Motor neuron (in vitro differentiated cells): ENCODE data around the gene RBMXL2. TPM values are rescaled to one million over a fixed set of nuclear protein-coding genes. Genes with fewer than 3 reads are reported as not detected.

Experiments used
- ATAC-seq, 8 experiments: fragments of 200-7000 bp; cut with Tn5 transposase; replicated peaks in 6 of 8; 2 replicates each; pipeline ENCODE4 v1.8.0; 2021; ENCODE audit warnings: mild to moderate bottlenecking in 8 of 8, moderate library complexity in 8 of 8
- H3K27ac ChIP-seq, 2 donors: fragments of 250-450 bp; sonication (Bioruptor Pico); 2 replicates each; pipeline ENCODE4 v1.9.0; 2021; ENCODE audit warnings: antibody characterized with exemption in 2 of 2, mild to moderate bottlenecking in 2 of 2, moderate library complexity in 1 of 2
- H3K4me1 ChIP-seq, 2 donors: fragments of 250-450 bp; sonication (Bioruptor Pico); replicated peaks in 1 of 2; 2 replicates each; pipeline ENCODE4 v1.6.1; 2021; ENCODE audit warnings: antibody characterized with exemption in 2 of 2, mild to moderate bottlenecking in 2 of 2, moderate library complexity in 1 of 2
- H3K4me3 ChIP-seq, 5 donors: fragments of 250-450 bp; sonication (Bioruptor Pico); 2 replicates each; pipeline ENCODE4 v1.9.0; 2021; ENCODE audit warnings: antibody characterized with exemption in 5 of 5, mild to moderate bottlenecking in 5 of 5, moderate library complexity in 4 of 5
- WGBS, 10 experiments: fragments of 450-650 bp; shearing (Covaris generic); methylation state at CpG; one replicate each; pipeline ENCODE4 v1.0.0; 2022; 5-methylcytosine and 5-hydroxymethylcytosine counted together
- in situ Hi-C, 9 experiments: fragments of 400-800 bp; cut with MboI; loops; one replicate each; pipeline ENCODE4 v1.15.0; 2021; ENCODE audit warnings: low sequenced_read_pairs in 9 of 9, low pct_unique_long_range_greater_than_20kb in 2 of 9; ENCODE audit not compliant: unreplicated experiment in 9 of 9
- total RNA-seq, 8 experiments: library from RNA; unstranded; fragments of 300-600 nt; gene quantifications; 2 replicates each; pipeline versions ENCODE4 v1.2.3 to v1.2.4, GENCODE V29; 2022

The RBMXL2 gene
- total RNA-seq, 8 experiments from 2014 or later, result 0.05 to 0.38 (median 0.18) TPM; not detected in 5

DNA sequence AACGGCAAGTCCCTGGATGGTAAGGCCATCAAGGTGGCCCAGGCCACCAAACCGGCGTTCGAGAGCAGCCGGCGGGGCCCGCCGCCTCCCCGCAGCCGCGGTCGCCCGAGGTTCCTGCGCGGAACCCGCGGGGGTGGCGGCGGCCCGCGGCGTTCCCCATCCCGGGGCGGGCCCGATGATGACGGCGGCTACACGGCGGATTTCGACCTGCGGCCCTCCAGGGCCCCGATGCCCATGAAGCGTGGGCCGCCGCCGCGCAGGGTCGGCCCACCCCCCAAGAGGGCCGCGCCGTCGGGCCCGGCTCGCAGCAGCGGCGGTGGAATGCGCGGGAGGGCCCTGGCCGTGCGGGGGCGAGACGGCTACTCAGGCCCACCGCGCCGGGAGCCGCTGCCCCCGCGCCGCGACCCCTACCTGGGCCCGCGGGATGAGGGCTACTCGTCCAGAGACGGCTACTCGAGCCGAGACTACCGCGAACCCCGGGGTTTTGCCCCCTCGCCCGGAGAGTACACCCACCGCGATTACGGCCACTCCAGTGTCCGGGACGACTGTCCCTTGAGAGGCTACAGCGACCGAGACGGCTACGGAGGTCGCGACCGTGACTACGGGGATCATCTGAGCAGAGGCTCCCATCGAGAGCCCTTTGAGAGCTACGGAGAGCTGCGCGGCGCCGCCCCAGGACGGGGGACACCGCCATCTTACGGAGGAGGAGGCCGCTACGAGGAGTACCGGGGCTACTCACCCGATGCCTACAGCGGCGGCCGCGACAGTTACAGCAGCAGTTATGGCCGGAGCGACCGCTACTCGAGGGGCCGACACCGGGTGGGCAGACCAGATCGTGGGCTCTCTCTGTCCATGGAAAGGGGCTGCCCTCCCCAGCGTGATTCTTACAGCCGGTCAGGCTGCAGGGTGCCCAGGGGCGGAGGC, 792 bp downstream of the RBMXL2 start:
- Histone ChIP-seq H3K4me1 (no peaks in the 10 kb centered on the region), H3K4me3 (no peak overlapping the region), H3K27ac (no peak overlapping the region)
- in situ Hi-C loops, result loop anchor here in 3 of 9 experiments (25.0 kb wide), 2 partner anchors 598 to 898 kb away; partner anchors contain the start of gene EIF3F (in 1 of the 3)
- 80 to 100% (median 98%) methylated on average over 1 to 22 of the region's 111 CpGs; no CpG with 5 or more reads in 4 of the 10 experiments for WGBS, 10 experiments
- ATAC-seq, result no peak

DNA sequence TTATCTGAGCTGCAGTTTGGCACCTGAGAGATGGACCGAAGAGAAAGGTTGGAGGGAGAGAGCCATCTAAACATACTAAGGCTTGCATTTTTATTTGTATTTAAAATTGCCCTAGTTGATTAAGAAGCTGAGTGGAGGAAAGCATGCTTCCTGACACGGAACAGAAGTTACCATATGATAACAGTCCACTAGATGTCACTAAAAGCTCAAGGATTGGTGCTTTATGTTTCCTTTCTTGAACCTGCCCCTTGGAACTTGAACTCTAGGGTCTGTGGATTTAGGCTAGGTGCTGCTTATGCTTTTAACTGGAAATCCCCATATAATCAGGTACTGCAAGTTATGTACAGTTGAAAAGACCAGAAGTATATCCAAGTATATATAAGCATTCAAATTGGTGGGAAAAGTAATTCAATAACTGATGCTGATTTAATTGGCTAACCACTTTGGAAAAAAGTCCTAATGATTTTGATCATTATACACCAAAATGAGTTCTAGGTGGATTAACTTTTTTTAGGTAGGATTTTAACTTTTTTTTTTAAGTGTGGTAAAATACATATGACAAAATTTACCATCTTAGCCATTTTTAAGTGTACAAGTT, 9.5 kb downstream of the RBMXL2 start:
- in situ Hi-C loops, result loop anchor here in 3 of 9 experiments (25.0 kb wide), 2 partner anchors 589 to 889 kb away; partner anchors contain the start of gene EIF3F (in 1 of the 3)
- H3K4me3 ChIP-seq, result no peak overlapping the region
- ATAC-seq, result peak; percentile 43 to 84 (median 61)
- H3K27ac ChIP-seq, result no peak overlapping the region
- WGBS, 10 experiments, result 0 to 10% (median 0%) methylated on average over 1 to 2 of the region's 2 CpGs; no CpG with 5 or more reads in 2 of the 10 experiments
- H3K4me1 ChIP-seq, result no peaks in the 10 kb centered on the region

DNA sequence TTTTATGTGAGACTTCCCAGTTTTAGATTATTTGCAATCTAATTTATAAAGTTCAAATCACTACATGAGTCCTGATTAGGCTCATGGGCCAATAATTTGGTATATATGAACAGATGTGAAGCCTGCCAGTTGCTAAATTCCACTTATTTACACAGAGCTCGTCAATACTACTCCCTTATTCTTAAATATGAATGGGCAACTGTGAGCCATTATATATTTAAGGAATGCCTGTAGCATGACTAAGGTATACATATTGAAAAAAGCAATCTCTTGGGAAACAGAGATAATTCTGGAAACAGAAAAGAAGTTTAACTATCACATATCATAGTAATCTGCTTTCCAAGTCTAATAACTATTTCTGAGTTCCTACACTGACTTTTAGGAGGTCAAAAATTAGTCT, 27.0 kb downstream of the RBMXL2 start:
- Histone ChIP-seq H3K27ac (no peak overlapping the region), H3K4me3 (no peak overlapping the region), H3K4me1 (no peaks in the 10 kb centered on the region)
- in situ Hi-C loops, result loop anchor here in 1 of 9 experiments (25.0 kb wide), 2 partner anchors 322 to 572 kb away; no protein-coding TSS in a partner anchor
- peak in 1 of 8 experiments; percentile 72 for ATAC-seq
- WGBS, 10 experiments, result 0 to 56% (median 9%) methylated on average over 1 of the region's 1 CpG; no CpG with 5 or more reads in 5 of the 10 experiments

DNA sequence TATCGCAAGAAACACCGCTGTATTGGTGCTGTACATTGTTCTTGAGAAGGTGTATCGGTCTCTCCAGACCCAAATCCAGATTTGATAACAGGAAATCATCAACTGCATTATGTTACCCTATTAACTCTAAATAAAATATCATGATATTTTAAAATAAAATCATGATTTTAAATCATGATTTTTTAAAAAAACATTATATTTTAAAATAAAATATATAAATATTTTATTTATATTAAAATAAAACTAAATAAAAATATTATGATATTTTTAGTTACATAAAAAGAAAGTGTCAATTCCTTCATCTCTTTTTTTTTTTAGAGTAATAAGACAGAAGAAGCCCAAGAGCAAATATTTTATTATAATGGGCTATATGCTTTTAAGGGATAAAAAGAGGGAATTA, 27.6 kb downstream of the RBMXL2 start:
- Histone ChIP-seq H3K4me1 (no peaks in the 10 kb centered on the region), H3K27ac (no peak overlapping the region), H3K4me3 (no peak overlapping the region)
- ATAC-seq, result no peak
- WGBS, 10 experiments, result 67 to 93% (median 81%) methylated on average over 1 to 3 of the region's 3 CpGs; no CpG with 5 or more reads in 2 of the 10 experiments
- in situ Hi-C loops, result loop anchor here in 1 of 9 experiments (25.0 kb wide), 2 partner anchors 321 to 571 kb away; no protein-coding TSS in a partner anchor

DNA sequence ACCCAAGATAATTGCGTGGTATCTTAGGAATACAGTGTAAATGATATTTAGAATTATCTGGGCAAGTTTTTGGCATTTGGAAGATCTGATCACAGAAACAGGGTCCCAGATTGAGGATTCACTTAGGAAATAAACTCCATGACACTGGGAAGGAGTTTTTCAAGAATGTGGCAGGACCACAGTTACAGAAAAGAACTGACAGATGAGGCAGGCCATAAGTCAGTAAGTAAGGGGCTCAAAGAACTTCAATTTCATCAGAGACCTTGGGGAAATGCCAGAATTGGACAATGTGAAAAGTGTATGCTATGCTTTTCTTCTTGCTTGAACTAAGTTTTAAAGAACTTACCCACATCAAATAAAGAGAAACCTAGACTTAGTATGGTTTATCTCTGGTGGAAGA, 49.3 kb downstream of the RBMXL2 start:
- ATAC-seq, result peak in 1 of 8 experiments; percentile 77
- H3K4me1 ChIP-seq, result peaks cover 0 to 4% of the 10 kb centered on the region in 2 donors
- 14 to 100% (median 51%) methylated on average over 1 of the region's 1 CpG; no CpG with 5 or more reads in 4 of the 10 experiments for WGBS, 10 experiments
- no peak overlapping the region for H3K27ac ChIP-seq
- no peak overlapping the region for H3K4me3 ChIP-seq
- in situ Hi-C loops, result loop anchor here in 1 of 9 experiments (25.0 kb wide), 1 partner anchor 549 kb away; no protein-coding TSS in a partner anchor

Other genes with a start within 250 kb of the RBMXL2 start
- 1 to 10 TPM in 2 of 8 experiments, under 1 TPM in 3, not detected in 3; 0.16 to 1.8 (median 0.76) TPM for gene OR10A5, start 243.3 kb upstream of the RBMXL2 start, total RNA-seq
- 1 to 10 TPM in 1 of 8 experiments, under 1 TPM in 6, not detected in 1; 0.05 to 1.3 (median 0.50) TPM for gene OR10A2, start 225.9 kb upstream of the RBMXL2 start, total RNA-seq
- gene OR10A4, start 212.4 kb upstream of the RBMXL2 start, total RNA-seq, result 1 to 10 TPM in 1 of 8 experiments, under 1 TPM in 4, not detected in 3; 0.22 to 1.6 (median 0.81) TPM
- 1 to 10 TPM in 3 of 8 experiments, under 1 TPM in 3, not detected in 2; 0.11 to 1.6 (median 0.88) TPM for gene OR2D2, start 196.5 kb upstream of the RBMXL2 start, total RNA-seq
- 1 to 10 TPM in 2 of 8 experiments, under 1 TPM in 2, not detected in 4; 0.52 to 3.0 (median 1.1) TPM for gene OR2D3, start 168.0 kb upstream of the RBMXL2 start, total RNA-seq
- 10 to 100 TPM in 1 of 8 experiments, 1 to 10 TPM in 7; 2.5 to 12.3 (median 3.2) TPM for gene ZNF215, start 162.6 kb upstream of the RBMXL2 start, total RNA-seq
- gene ZNF214, start 68.7 kb upstream of the RBMXL2 start, total RNA-seq, result 1 to 10 TPM; 2.1 to 9.8 (median 7.8) TPM
- gene NLRP14, start 68.5 kb upstream of the RBMXL2 start, total RNA-seq, result under 1 TPM; 0.10 to 0.90 (median 0.38) TPM
- gene SYT9, start 162.9 kb downstream of the RBMXL2 start, total RNA-seq, result 10 to 100 TPM in 1 of 8 experiments, 1 to 10 TPM in 4, under 1 TPM in 3; 0.09 to 23.0 (median 5.2) TPM